GM12878 (cell line): ENCODE results near the gene FZD10. TPM values are rescaled to one million over a fixed set of nuclear protein-coding genes. Genes with fewer than 3 reads are reported as not detected.

Experiments
- ATAC-seq: fragments of 200-7000 bp; cut with Tn5 transposase; 3 replicates; pipeline ENCODE4 v1.9.1; 2020; ENCODE audit warnings: mild to moderate bottlenecking, moderate library complexity
- BruUV-seq: library from RNA; stranded (reverse); fragments of 400-500 nt; replicated peaks from 2 replicates; lab custom pipeline; 2021; lab: Mats Ljungman, UMichigan
- CTCF ChIA-PET: fragments of 300-600 bp; sonication (Branson Sonifier 250); formaldehyde crosslinking; extraction: SDS; loops from one replicate; lab custom pipeline; 2021; ENCODE audit warnings: inconsistent platforms; lab: Yijun Ruan, JAX
- POLR2A ChIA-PET: fragments of 350-600 bp; formaldehyde crosslinking; extraction: SDS; loops from one replicate; lab custom pipeline; 2021; ENCODE audit warnings: inconsistent platforms; lab: Charles Lee
- RAD21 ChIA-PET: fragments of 300-600 bp; sonication (Branson Sonifier 250); formaldehyde crosslinking; loops from one replicate; lab custom pipeline; 2023; ENCODE audit warnings: antibody characterized with exemption; ENCODE audit not compliant: unreplicated experiment; lab: Charles Lee
- SMC1A ChIA-PET: fragments of 300-600 bp; sonication (Branson Sonifier 250); formaldehyde crosslinking; loops from one replicate; lab custom pipeline; 2023; ENCODE audit not compliant: unreplicated experiment, uncharacterized antibody; lab: Charles Lee
- DNase-seq: peaks from one replicate; pipeline ENCODE4 v3.0.0-alpha.2; 2011; ENCODE audit warnings: low read depth, low spot score
- FAIRE-seq: peaks from 3 replicates; lab custom pipeline; 2011; peaks lifted over from hg19 to GRCh38; lab: Jason Lieb, UNC
- H2AFZ ChIP-seq: 2 replicates; pipeline ENCODE4 v1.6.0; 2011; ENCODE audit warnings: low read depth, low read length, control low read depth; ENCODE audit not compliant: control insufficient read depth
- H3K27ac ChIP-seq: 2 replicates; pipeline ENCODE4 v1.5.1; 2011; ENCODE audit warnings: control low read depth; ENCODE audit not compliant: control insufficient read depth, insufficient read depth
- H3K27me3 ChIP-seq, 2 experiments: replicated peaks in 1 of 2; 2 replicates each; pipeline versions ENCODE4 v1.6.0 to v1.6.1; 2011; ENCODE audit warnings: low read length in 1 of 2; ENCODE audit not compliant: control insufficient read depth in 2 of 2, insufficient read depth in 2 of 2
- H3K36me3 ChIP-seq, 2 experiments: 2 replicates each; pipeline ENCODE4 v1.5.1; 2011; ENCODE audit warnings: low read length in 1 of 2; ENCODE audit not compliant: control insufficient read depth in 2 of 2, insufficient read depth in 2 of 2
- H3K4me1 ChIP-seq: 2 replicates; pipeline ENCODE4 v1.6.1; 2011; ENCODE audit warnings: mild to moderate bottlenecking, low read length, moderate library complexity, mixed read lengths; ENCODE audit not compliant: control insufficient read depth, insufficient read depth
- H3K4me2 ChIP-seq: 2 replicates; pipeline ENCODE4 v1.6.0; 2011; ENCODE audit warnings: control low read depth; ENCODE audit not compliant: control insufficient read depth, insufficient read depth
- H3K4me3 ChIP-seq: fragments of 200-600 bp; sonication (generic); 2 replicates; pipeline ENCODE4 v1.5.1; 2016
- H3K79me2 ChIP-seq: 2 replicates; pipeline ENCODE4 v1.6.0; 2011; ENCODE audit warnings: low read length; ENCODE audit not compliant: control insufficient read depth, insufficient read depth
- H3K9ac ChIP-seq: 2 replicates; pipeline ENCODE4 v1.8.0; 2011; ENCODE audit warnings: low read length, control low read depth, mixed read lengths; ENCODE audit not compliant: control insufficient read depth, insufficient read depth
- H3K9me3 ChIP-seq: replicated peaks from 3 replicates; pipeline ENCODE4 v1.5.1; 2011; ENCODE audit warnings: mild to moderate bottlenecking, low read length; ENCODE audit not compliant: control insufficient read depth, insufficient read depth
- H4K20me1 ChIP-seq: 2 replicates; pipeline ENCODE4 v1.6.0; 2011; ENCODE audit not compliant: control insufficient read depth, insufficient read depth
- ATF7 ChIP-seq: fragments of 450-650 bp; IDR thresholded peaks from 2 replicates; pipeline ENCODE4 v1.6.1; 2016; ENCODE audit warnings: low read depth, mild to moderate bottlenecking
- CBX5 ChIP-seq: sonication (generic); IDR thresholded peaks from 2 replicates; pipeline ENCODE4 v1.6.1; 2016; ENCODE audit warnings: low read depth, moderate library complexity, mild to moderate bottlenecking, inconsistent platforms
- CHD4 ChIP-seq: fragments of 200-600 bp; sonication (generic); IDR thresholded peaks from 2 replicates; pipeline ENCODE4 v1.6.1; 2016; ENCODE audit warnings: mild to moderate bottlenecking
- EED ChIP-seq: sonication (generic); IDR thresholded peaks from 2 replicates; pipeline ENCODE4 v1.6.1; 2016; ENCODE audit warnings: antibody characterized with exemption, low read depth
- KAT2A ChIP-seq: conservative IDR thresholded peaks from 2 replicates; pipeline ENCODE4 v1.6.1; 2011; ENCODE audit warnings: low read depth, low read length; ENCODE audit not compliant: control insufficient read depth
- SUPT20H ChIP-seq: IDR thresholded peaks from 2 replicates; pipeline ENCODE4 v1.6.1; 2011; ENCODE audit warnings: low read depth, mild to moderate bottlenecking, low read length, moderate library complexity, borderline replicate concordance; ENCODE audit not compliant: control insufficient read depth
- WGBS: methylation state at CpG from one replicate; pipeline ENCODE4 v1.1.6; 2016; ENCODE audit warnings: low lambda C conversion rate; ENCODE audit not compliant: insufficient replicate concordance, insufficient coverage; ENCODE audit errors: missing lambda C conversion rate; 5-methylcytosine and 5-hydroxymethylcytosine counted together
- in situ Hi-C: fragments of 300-500 bp; cut with MboI; formaldehyde crosslinking; loops from 9 replicates; pipeline ENCODE4 v1.14.3; 2018; ENCODE audit warnings: mixed read lengths
- intact Hi-C: fragments of 100-400 bp; cut with micrococcal nuclease; formaldehyde crosslinking; loops from one replicate; pipeline ENCODE4 v1.14.2; 2022; ENCODE audit not compliant: unreplicated experiment
- polyA plus RNA-seq, 11 experiments: library from polyadenylated mRNA; depleted of rRNA in 4 of 11; unstranded in 6 of 11; stranded (reverse) in 5 of 11; fragments of >200 nt; fragmentation: Nextera tagmentation in 4 of 11; fragmentation: Illumina TruSeq in 1 of 11; extraction: Ambion mirVana in 4 of 11; extraction: Trizol in 1 of 11; gene quantifications; 1 replicate in 1 of 11; 2 replicates in 10 of 11; pipeline versions ENCODE4 v1.2.1 to v1.2.3, GENCODE V29; 2011 to 2016; ENCODE audit warnings: inconsistent platforms in 2 of 11, missing spikeins in 2 of 11, low read depth in 1 of 11
- total RNA-seq, 4 experiments: library from RNA; depleted of rRNA in 3 of 4; stranded (reverse); fragments of >200 nt in 3 of 4; fragmentation: Illumina TruSeq in 1 of 4; extraction: Trizol in 1 of 4; gene quantifications; 2 replicates each; pipeline versions ENCODE4 v1.2.1 to v1.2.3, GENCODE V29; 2013 to 2021
- TF ChIP-seq, protein P1 (sequence below): fragments of 450-650 bp; IDR thresholded peaks from 2 replicates; pipeline ENCODE4 v1.6.1; 2016; ENCODE audit warnings: mild to moderate bottlenecking, moderate library complexity, borderline replicate concordance

The FZD10 gene
- total and polyA plus RNA-seq, 10 of the 15 experiments (the other 5 are each of a cell fraction or from before 2014, with no cell fraction given), result not detected

DNA sequence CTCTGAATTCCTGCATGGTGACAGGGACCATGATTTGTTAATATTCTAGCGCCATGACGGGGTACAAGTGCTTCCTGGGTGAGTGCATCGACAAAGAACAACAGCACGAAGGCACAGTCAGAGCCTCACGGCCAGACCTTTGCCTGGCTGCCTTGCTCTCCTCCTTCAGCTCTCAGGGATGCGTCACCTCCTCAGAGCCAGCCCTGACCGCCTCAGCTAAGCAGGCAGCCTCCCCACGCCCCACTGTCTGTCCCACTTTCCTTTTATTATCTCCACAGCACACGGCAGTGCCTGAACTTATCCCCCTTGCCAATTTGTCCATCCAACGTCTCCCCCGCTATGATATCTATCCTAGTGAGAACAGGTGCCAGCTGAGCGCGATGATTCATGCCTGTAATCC, 16.5 kb upstream of the FZD10 start (continued):
- no peak for TF ChIP-seq KAT2A
- TF ChIP-seq, all 136 proteins: peak for 0

- in situ Hi-C loops (no loop called here), intact Hi-C loops (no loop called here)
- Histone ChIP-seq H2AFZ (no peak overlapping the region), H3K27me3 (no peaks in the 10 kb centered on the region), H3K4me2 (no peak overlapping the region), H3K4me1 (no peaks in the 10 kb centered on the region), H3K9me3 (no peaks in the 10 kb centered on the region; the same call in 2 of the 3 replicates), H3K27ac (no peak overlapping the region), H3K79me2 (no peaks in the 10 kb centered on the region), H3K9ac (no peak overlapping the region), H3K4me3 (no peak overlapping the region), H3K36me3 (no peaks in the 10 kb centered on the region), H4K20me1 (no peaks in the 10 kb centered on the region)
- TF ChIP-seq EED (no peak), SUPT20H (no peak), ATF7 (no peak), CHD4 (no peak), CBX5 (no peak)
- TF ChIP-seq, protein P1, sequence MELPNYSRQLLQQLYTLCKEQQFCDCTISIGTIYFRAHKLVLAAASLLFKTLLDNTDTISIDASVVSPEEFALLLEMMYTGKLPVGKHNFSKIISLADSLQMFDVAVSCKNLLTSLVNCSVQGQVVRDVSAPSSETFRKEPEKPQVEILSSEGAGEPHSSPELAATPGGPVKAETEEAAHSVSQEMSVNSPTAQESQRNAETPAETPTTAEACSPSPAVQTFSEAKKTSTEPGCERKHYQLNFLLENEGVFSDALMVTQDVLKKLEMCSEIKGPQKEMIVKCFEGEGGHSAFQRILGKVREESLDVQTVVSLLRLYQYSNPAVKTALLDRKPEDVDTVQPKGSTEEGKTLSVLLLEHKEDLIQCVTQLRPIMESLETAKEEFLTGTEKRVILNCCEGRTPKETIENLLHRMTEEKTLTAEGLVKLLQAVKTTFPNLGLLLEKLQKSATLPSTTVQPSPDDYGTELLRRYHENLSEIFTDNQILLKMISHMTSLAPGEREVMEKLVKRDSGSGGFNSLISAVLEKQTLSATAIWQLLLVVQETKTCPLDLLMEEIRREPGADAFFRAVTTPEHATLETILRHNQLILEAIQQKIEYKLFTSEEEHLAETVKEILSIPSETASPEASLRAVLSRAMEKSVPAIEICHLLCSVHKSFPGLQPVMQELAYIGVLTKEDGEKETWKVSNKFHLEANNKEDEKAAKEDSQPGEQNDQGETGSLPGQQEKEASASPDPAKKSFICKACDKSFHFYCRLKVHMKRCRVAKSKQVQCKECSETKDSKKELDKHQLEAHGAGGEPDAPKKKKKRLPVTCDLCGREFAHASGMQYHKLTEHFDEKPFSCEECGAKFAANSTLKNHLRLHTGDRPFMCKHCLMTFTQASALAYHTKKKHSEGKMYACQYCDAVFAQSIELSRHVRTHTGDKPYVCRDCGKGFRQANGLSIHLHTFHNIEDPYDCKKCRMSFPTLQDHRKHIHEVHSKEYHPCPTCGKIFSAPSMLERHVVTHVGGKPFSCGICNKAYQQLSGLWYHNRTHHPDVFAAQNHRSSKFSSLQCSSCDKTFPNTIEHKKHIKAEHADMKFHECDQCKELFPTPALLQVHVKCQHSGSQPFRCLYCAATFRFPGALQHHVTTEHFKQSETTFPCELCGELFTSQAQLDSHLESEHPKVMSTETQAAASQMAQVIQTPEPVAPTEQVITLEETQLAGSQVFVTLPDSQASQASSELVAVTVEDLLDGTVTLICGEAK, result 0 out of 2 replicates have a peak, but pooled peaks have one; percentile 29
- FAIRE-seq (no peak), DNase-seq (no peak), ATAC-seq (no peak)
- BruUV-seq, result no TSS peak
- POLR2A ChIA-PET, result interaction anchor here (0.6 kb wide), 1 partner anchor 1373 kb away, joined by 3 read pairs; no protein-coding TSS in a partner anchor
- CTCF ChIA-PET, result interaction anchor here (0.5 kb wide), 1 partner anchor 993 kb away, joined by 3 read pairs; no protein-coding TSS in a partner anchor
- RAD21 ChIA-PET, result no interaction called here
- 27% methylated on average over 10 of the region's 10 CpGs for WGBS
- SMC1A ChIA-PET, result no interaction called here
These were observed 15.9 kb upstream of the FZD10 start for GRCh38 chr12:130146176-130146931.
